ENCODE results near the gene AOPEP.

DNA sequence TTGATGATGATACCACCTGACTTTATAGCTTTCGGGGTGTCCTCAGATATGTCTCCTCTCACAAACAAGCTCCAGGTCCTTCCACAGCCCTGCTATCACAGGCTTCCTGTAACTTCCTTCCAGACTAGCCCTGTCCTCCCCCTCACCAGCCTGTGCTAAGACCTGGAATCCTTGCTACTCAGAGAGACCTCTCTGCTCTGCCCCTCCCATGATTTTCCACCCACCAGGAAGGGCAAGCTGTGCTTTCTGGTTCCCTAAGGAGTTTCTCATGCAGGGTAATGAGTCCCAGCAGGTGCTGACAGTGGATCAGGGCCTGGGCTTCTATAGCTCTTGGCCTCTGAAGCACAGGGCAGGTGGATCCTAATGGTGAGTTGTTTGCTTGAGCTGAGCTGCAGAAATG, 86.9 kb downstream of the AOPEP start:
- TF ChIP-seq POLR2A (IDR thresholded peaks at IDR 0.05) (no peak), POLR2AphosphoS5 (IDR thresholded peaks at IDR 0.05) (no peak), EP300 (IDR thresholded peaks at IDR 0.05) (no peak)
- TF ChIP-seq, protein P1, sequence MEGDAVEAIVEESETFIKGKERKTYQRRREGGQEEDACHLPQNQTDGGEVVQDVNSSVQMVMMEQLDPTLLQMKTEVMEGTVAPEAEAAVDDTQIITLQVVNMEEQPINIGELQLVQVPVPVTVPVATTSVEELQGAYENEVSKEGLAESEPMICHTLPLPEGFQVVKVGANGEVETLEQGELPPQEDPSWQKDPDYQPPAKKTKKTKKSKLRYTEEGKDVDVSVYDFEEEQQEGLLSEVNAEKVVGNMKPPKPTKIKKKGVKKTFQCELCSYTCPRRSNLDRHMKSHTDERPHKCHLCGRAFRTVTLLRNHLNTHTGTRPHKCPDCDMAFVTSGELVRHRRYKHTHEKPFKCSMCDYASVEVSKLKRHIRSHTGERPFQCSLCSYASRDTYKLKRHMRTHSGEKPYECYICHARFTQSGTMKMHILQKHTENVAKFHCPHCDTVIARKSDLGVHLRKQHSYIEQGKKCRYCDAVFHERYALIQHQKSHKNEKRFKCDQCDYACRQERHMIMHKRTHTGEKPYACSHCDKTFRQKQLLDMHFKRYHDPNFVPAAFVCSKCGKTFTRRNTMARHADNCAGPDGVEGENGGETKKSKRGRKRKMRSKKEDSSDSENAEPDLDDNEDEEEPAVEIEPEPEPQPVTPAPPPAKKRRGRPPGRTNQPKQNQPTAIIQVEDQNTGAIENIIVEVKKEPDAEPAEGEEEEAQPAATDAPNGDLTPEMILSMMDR (IDR thresholded peaks at IDR 0.05): no peak

Measured in suprapubic skin (tissue), 4 donors.